Measurements from ENCODE around the gene FBXL7.

FBXL7 gene

GRCh38 chr5:15720515-15720914 is 220.5 kb downstream of the FBXL7 start:
- no peak overlapping the region for H3K9ac ChIP-seq (ENCODE audit: low read length)
- H3K9me3 ChIP-seq (ENCODE audit: low read length): peaks cover 5% of the 10 kb centered on the region
- peaks cover 23% of the 10 kb centered on the region for H3K4me1 ChIP-seq (ENCODE audit: insufficient read depth, low read length)
- H3K4me3 ChIP-seq (ENCODE audit: low read depth in 1 of 2, low read length in 2 of 2): no peak overlapping the region
- H3K27ac ChIP-seq (ENCODE audit: low read depth, low read length): no peak overlapping the region
- H3K36me3 ChIP-seq (ENCODE audit: insufficient read depth, low read length): no peaks in the 10 kb centered on the region
- no peaks in the 10 kb centered on the region for H3K27me3 ChIP-seq (ENCODE audit: control insufficient read depth in 1 of 2, insufficient read depth in 2 of 2, low read length in 2 of 2)

GRCh38 chr5:15722305-15722704 is 222.3 kb downstream of the FBXL7 start:
- H3K4me1 ChIP-seq (ENCODE audit: insufficient read depth, low read length): peaks cover 8% of the 10 kb centered on the region
- H3K27ac ChIP-seq (ENCODE audit: low read depth, low read length): no peak overlapping the region
- no peaks in the 10 kb centered on the region for H3K27me3 ChIP-seq (ENCODE audit: control insufficient read depth in 1 of 2, insufficient read depth in 2 of 2, low read length in 2 of 2)
- H3K9ac ChIP-seq (ENCODE audit: low read length): no peak overlapping the region
- no peak overlapping the region for H3K4me3 ChIP-seq (ENCODE audit: low read depth in 1 of 2, low read length in 2 of 2)
- H3K9me3 ChIP-seq (ENCODE audit: low read length): peaks cover 8% of the 10 kb centered on the region
- no peaks in the 10 kb centered on the region for H3K36me3 ChIP-seq (ENCODE audit: insufficient read depth, low read length)

GRCh38 chr5:15727375-15727774 is 227.4 kb downstream of the FBXL7 start:
- H3K4me3 ChIP-seq (ENCODE audit: low read depth in 1 of 2, low read length in 2 of 2): no peak overlapping the region
- no peak overlapping the region for H3K27ac ChIP-seq (ENCODE audit: low read depth, low read length)
- no peaks in the 10 kb centered on the region for H3K27me3 ChIP-seq (ENCODE audit: control insufficient read depth in 1 of 2, insufficient read depth in 2 of 2, low read length in 2 of 2)
- no peaks in the 10 kb centered on the region for H3K4me1 ChIP-seq (ENCODE audit: insufficient read depth, low read length)
- H3K9ac ChIP-seq (ENCODE audit: low read length): no peak overlapping the region
- no peaks in the 10 kb centered on the region for H3K36me3 ChIP-seq (ENCODE audit: insufficient read depth, low read length)
- H3K9me3 ChIP-seq (ENCODE audit: low read length): peaks cover 14% of the 10 kb centered on the region

- Histone ChIP-seq H3K36me3 (ENCODE audit: insufficient read depth, low read length) (no peaks in the 10 kb centered on the region), H3K9ac (ENCODE audit: low read length) (no peak overlapping the region), H3K4me3 (ENCODE audit: low read depth in 1 of 2, low read length in 2 of 2) (no peak overlapping the region), H3K9me3 (ENCODE audit: low read length) (peaks cover 14% of the 10 kb centered on the region), H3K27me3 (ENCODE audit: control insufficient read depth in 1 of 2, insufficient read depth in 2 of 2, low read length in 2 of 2) (no peaks in the 10 kb centered on the region), H3K27ac (ENCODE audit: low read depth, low read length) (no peak overlapping the region), H3K4me1 (ENCODE audit: insufficient read depth, low read length) (no peaks in the 10 kb centered on the region)
Measured at GRCh38 chr5:15728811-15729210, 228.8 kb downstream of the FBXL7 start.

- Histone ChIP-seq H3K9me3 (ENCODE audit: low read length) (peaks cover 6% of the 10 kb centered on the region), H3K27ac (ENCODE audit: low read depth, low read length) (no peak overlapping the region), H3K9ac (ENCODE audit: low read length) (no peak overlapping the region)
Measured at GRCh38 chr5:15731699-15732098, 231.7 kb downstream of the FBXL7 start.

GRCh38 chr5:15734058-15734457 is 234.1 kb downstream of the FBXL7 start:
- Histone ChIP-seq H3K4me1 (ENCODE audit: insufficient read depth, low read length) (peaks cover 13% of the 10 kb centered on the region), H3K9me3 (ENCODE audit: low read length) (no peaks in the 10 kb centered on the region), H3K36me3 (ENCODE audit: insufficient read depth, low read length) (no peaks in the 10 kb centered on the region), H3K4me3 (ENCODE audit: low read depth in 1 of 2, low read length in 2 of 2) (no peak overlapping the region), H3K27ac (ENCODE audit: low read depth, low read length) (no peak overlapping the region), H3K9ac (ENCODE audit: low read length) (no peak overlapping the region), H3K27me3 (ENCODE audit: control insufficient read depth in 1 of 2, insufficient read depth in 2 of 2, low read length in 2 of 2) (no peaks in the 10 kb centered on the region)

More at GRCh38 chr5:15731699-15732098, 231.7 kb downstream of the FBXL7 start:
- no peaks in the 10 kb centered on the region for H3K36me3 ChIP-seq (ENCODE audit: insufficient read depth, low read length)
- H3K4me3 ChIP-seq (ENCODE audit: low read depth in 1 of 2, low read length in 2 of 2): no peak overlapping the region
- H3K27me3 ChIP-seq (ENCODE audit: control insufficient read depth in 1 of 2, insufficient read depth in 2 of 2, low read length in 2 of 2): no peaks in the 10 kb centered on the region
- H3K4me1 ChIP-seq (ENCODE audit: insufficient read depth, low read length): no peaks in the 10 kb centered on the region

- H3K9me3 ChIP-seq (ENCODE audit: low read length): no peaks in the 10 kb centered on the region
- no peak overlapping the region for H3K4me3 ChIP-seq (ENCODE audit: low read depth in 1 of 2, low read length in 2 of 2)
- no peaks in the 10 kb centered on the region for H3K27me3 ChIP-seq (ENCODE audit: control insufficient read depth in 1 of 2, insufficient read depth in 2 of 2, low read length in 2 of 2)
- H3K9ac ChIP-seq (ENCODE audit: low read length): no peak overlapping the region
- no peaks in the 10 kb centered on the region for H3K36me3 ChIP-seq (ENCODE audit: insufficient read depth, low read length)
- H3K4me1 ChIP-seq (ENCODE audit: insufficient read depth, low read length): peaks cover 28% of the 10 kb centered on the region
- no peak overlapping the region for H3K27ac ChIP-seq (ENCODE audit: low read depth, low read length)
Measured at GRCh38 chr5:15737036-15737821, 237.2 kb downstream of the FBXL7 start.

- H3K4me1 ChIP-seq (ENCODE audit: insufficient read depth, low read length): peaks cover 28% of the 10 kb centered on the region
- no peak overlapping the region for H3K27ac ChIP-seq (ENCODE audit: low read depth, low read length)
- no peaks in the 10 kb centered on the region for H3K27me3 ChIP-seq (ENCODE audit: control insufficient read depth in 1 of 2, insufficient read depth in 2 of 2, low read length in 2 of 2)
- H3K4me3 ChIP-seq (ENCODE audit: low read depth in 1 of 2, low read length in 2 of 2): no peak overlapping the region
- no peaks in the 10 kb centered on the region for H3K9me3 ChIP-seq (ENCODE audit: low read length)
- no peaks in the 10 kb centered on the region for H3K36me3 ChIP-seq (ENCODE audit: insufficient read depth, low read length)
- H3K9ac ChIP-seq (ENCODE audit: low read length): no peak overlapping the region
Measured at GRCh38 chr5:15737871-15738664, 238.1 kb downstream of the FBXL7 start.

GRCh38 chr5:15740383-15740782 is 240.4 kb downstream of the FBXL7 start:
- Histone ChIP-seq H3K27ac (ENCODE audit: low read depth, low read length) (no peak overlapping the region), H3K36me3 (ENCODE audit: insufficient read depth, low read length) (no peaks in the 10 kb centered on the region), H3K27me3 (ENCODE audit: control insufficient read depth in 1 of 2, insufficient read depth in 2 of 2, low read length in 2 of 2) (no peaks in the 10 kb centered on the region), H3K9ac (ENCODE audit: low read length) (no peak overlapping the region), H3K9me3 (ENCODE audit: low read length) (no peaks in the 10 kb centered on the region), H3K4me1 (ENCODE audit: insufficient read depth, low read length) (peaks cover 28% of the 10 kb centered on the region), H3K4me3 (ENCODE audit: low read depth in 1 of 2, low read length in 2 of 2) (no peak overlapping the region)

GRCh38 chr5:15741591-15741990 is 241.6 kb downstream of the FBXL7 start:
- H3K9me3 ChIP-seq (ENCODE audit: low read length): no peaks in the 10 kb centered on the region
- H3K36me3 ChIP-seq (ENCODE audit: insufficient read depth, low read length): no peaks in the 10 kb centered on the region
- H3K4me3 ChIP-seq (ENCODE audit: low read depth in 1 of 2, low read length in 2 of 2): no peak overlapping the region
- no peaks in the 10 kb centered on the region for H3K27me3 ChIP-seq (ENCODE audit: control insufficient read depth in 1 of 2, insufficient read depth in 2 of 2, low read length in 2 of 2)
- no peak overlapping the region for H3K9ac ChIP-seq (ENCODE audit: low read length)
- peaks cover 28% of the 10 kb centered on the region for H3K4me1 ChIP-seq (ENCODE audit: insufficient read depth, low read length)
- H3K27ac ChIP-seq (ENCODE audit: low read depth, low read length): no peak overlapping the region

GRCh38 chr5:15746833-15747232 is 246.9 kb downstream of the FBXL7 start:
- Histone ChIP-seq H3K27me3 (ENCODE audit: control insufficient read depth in 1 of 2, insufficient read depth in 2 of 2, low read length in 2 of 2) (no peaks in the 10 kb centered on the region), H3K9ac (ENCODE audit: low read length) (no peak overlapping the region), H3K36me3 (ENCODE audit: insufficient read depth, low read length) (no peaks in the 10 kb centered on the region)

More at GRCh38 chr5:15746833-15747232, 246.9 kb downstream of the FBXL7 start:
- no peak overlapping the region for H3K4me3 ChIP-seq (ENCODE audit: low read depth in 1 of 2, low read length in 2 of 2)
- no peak overlapping the region for H3K27ac ChIP-seq (ENCODE audit: low read depth, low read length)
- H3K9me3 ChIP-seq (ENCODE audit: low read length): no peaks in the 10 kb centered on the region
- H3K4me1 ChIP-seq (ENCODE audit: insufficient read depth, low read length): peaks cover 1% of the 10 kb centered on the region
